WTC11 (cell line): ENCODE data around the gene KARS1. TPM values are rescaled to one million over a fixed set of nuclear protein-coding genes. Genes with fewer than 3 reads are reported as not detected.
A peak's percentile ranks its signal among the peaks of the same experiment; 100 is the strongest.

Experiments
- ATAC-seq: fragments of 200-7000 bp; cut with Tn5 transposase; 2 replicates; pipeline ENCODE4 v1.10.0; 2021; ENCODE audit warnings: mild to moderate bottlenecking, moderate library complexity
- CTCF ChIA-PET: fragments of 300-600 bp; sonication (Branson Sonifier 250); formaldehyde crosslinking; loops from one replicate; lab custom pipeline; 2021; ENCODE audit warnings: antibody characterized with exemption; lab: Charles Lee
- POLR2A ChIA-PET: fragments of 350-600 bp; sonication (Branson Sonifier 250); formaldehyde crosslinking; loops from one replicate; lab custom pipeline; 2021; ENCODE audit warnings: antibody characterized with exemption; lab: Charles Lee
- DNase-seq: peaks from one replicate; pipeline ENCODE4 v3.0.0; 2021; ENCODE audit warnings: low spot score
- H3K27ac Mint-ChIP-seq: 2 replicates; pipeline ENCODE4 v1.8.0; 2021; ENCODE audit warnings: mixed read lengths
- H3K27me3 Mint-ChIP-seq: 2 replicates; pipeline ENCODE4 v1.8.0; 2021; ENCODE audit warnings: low read depth, mild to moderate bottlenecking, moderate library complexity, mixed read lengths
- H3K36me3 Mint-ChIP-seq: 2 replicates; pipeline ENCODE4 v1.8.0; 2021; ENCODE audit warnings: mixed read lengths
- H3K4me1 Mint-ChIP-seq: 2 replicates; pipeline ENCODE4 v1.8.0; 2022; ENCODE audit warnings: mixed read lengths
- H3K4me3 Mint-ChIP-seq: 2 replicates; pipeline ENCODE4 v1.8.0; 2021; ENCODE audit warnings: mild to moderate bottlenecking, moderate library complexity, mixed read lengths
- H3K9me3 Mint-ChIP-seq: 2 replicates; pipeline ENCODE4 v1.8.0; 2021; ENCODE audit warnings: mixed read lengths
- AR ChIP-seq: fragments of 250-450 bp; sonication (Bioruptor Pico); IDR thresholded peaks from 2 replicates; pipeline ENCODE4 v1.9.0; 2021; ENCODE audit warnings: mild to moderate bottlenecking
- ARID4B ChIP-seq: sonication (generic); formaldehyde crosslinking; IDR thresholded peaks from 2 replicates; pipeline ENCODE4 v1.8.0; 2023; ENCODE audit warnings: missing genetic modification reagents, mild to moderate bottlenecking, borderline replicate concordance
- ATF3 ChIP-seq: sonication (generic); formaldehyde crosslinking; conservative IDR thresholded peaks from 2 replicates; pipeline ENCODE4 v1.8.1; 2022; ENCODE audit warnings: mild to moderate bottlenecking, missing genetic modification reagents
- CDX4 ChIP-seq: fragments of 250-450 bp; sonication (Bioruptor Pico); IDR thresholded peaks from 2 replicates; pipeline ENCODE4 v1.9.0; 2021; ENCODE audit warnings: moderate library complexity, mild to moderate bottlenecking, inconsistent platforms, borderline replicate concordance
- CREM ChIP-seq: sonication (generic); formaldehyde crosslinking; IDR thresholded peaks from 2 replicates; pipeline ENCODE4 v1.8.1; 2022; ENCODE audit warnings: mild to moderate bottlenecking, missing genetic modification reagents, moderate library complexity
- ERG ChIP-seq: fragments of 250-450 bp; sonication (Bioruptor Pico); IDR thresholded peaks from 2 replicates; pipeline ENCODE4 v1.8.0; 2021; ENCODE audit warnings: mild to moderate bottlenecking
- ETV6 ChIP-seq: sonication (generic); formaldehyde crosslinking; IDR thresholded peaks from 2 replicates; pipeline ENCODE4 v1.8.1; 2022; ENCODE audit warnings: mild to moderate bottlenecking, missing genetic modification reagents
- FOXP4 ChIP-seq: sonication (generic); formaldehyde crosslinking; IDR thresholded peaks from 2 replicates; pipeline ENCODE4 v1.8.0; 2022; ENCODE audit warnings: mild to moderate bottlenecking, missing genetic modification reagents
- GTF2I ChIP-seq: fragments of 250-450 bp; sonication (Bioruptor Pico); conservative IDR thresholded peaks from 2 replicates; pipeline ENCODE4 v1.4.0; 2021; ENCODE audit warnings: mild to moderate bottlenecking
- HMGXB4 ChIP-seq: sonication (generic); formaldehyde crosslinking; IDR thresholded peaks from 2 replicates; pipeline ENCODE4 v1.8.1; 2023; ENCODE audit warnings: mild to moderate bottlenecking, moderate library complexity, missing genetic modification reagents
- MAX ChIP-seq: sonication (generic); formaldehyde crosslinking; IDR thresholded peaks from 2 replicates; pipeline ENCODE4 v1.8.0; 2022; ENCODE audit warnings: mild to moderate bottlenecking, missing genetic modification reagents
- MXD4 ChIP-seq: fragments of 250-450 bp; sonication (Bioruptor Pico); IDR thresholded peaks from 2 replicates; pipeline ENCODE4 v1.8.0; 2021; ENCODE audit warnings: mild to moderate bottlenecking, moderate library complexity, borderline replicate concordance
- NFE2L1 ChIP-seq: sonication (generic); formaldehyde crosslinking; IDR thresholded peaks from 2 replicates; pipeline ENCODE4 v1.8.1; 2023; ENCODE audit warnings: missing genetic modification reagents
- SMAD3 ChIP-seq: sonication (generic); formaldehyde crosslinking; IDR thresholded peaks from 2 replicates; pipeline ENCODE4 v1.8.0; 2022; ENCODE audit warnings: missing genetic modification reagents, mild to moderate bottlenecking, borderline replicate concordance
- TP53 ChIP-seq: sonication (generic); formaldehyde crosslinking; IDR thresholded peaks from 2 replicates; pipeline ENCODE4 v1.8.1; 2023; ENCODE audit warnings: mild to moderate bottlenecking, missing genetic modification reagents
- ZMAT4 ChIP-seq: fragments of 250-450 bp; sonication (Bioruptor Pico); IDR thresholded peaks from 2 replicates; pipeline ENCODE4 v1.9.0; 2021; ENCODE audit warnings: mild to moderate bottlenecking
- ZNF121 ChIP-seq: sonication (generic); formaldehyde crosslinking; IDR thresholded peaks from 2 replicates; pipeline ENCODE4 v1.8.0; 2023; ENCODE audit warnings: missing genetic modification reagents
- ZNF396 ChIP-seq: fragments of 250-450 bp; sonication (Bioruptor Pico); IDR thresholded peaks from 2 replicates; pipeline ENCODE4 v1.8.0; 2021; ENCODE audit warnings: mild to moderate bottlenecking, moderate library complexity, borderline replicate concordance
- total RNA-seq: library from RNA; stranded (reverse); gene quantifications from 3 replicates; pipeline ENCODE4 v1.2.3, GENCODE V29; 2021

The KARS1 gene
- total RNA-seq, 1 experiment from 2014 or later, result 199 TPM

- H3K27me3 Mint-ChIP-seq, result no peaks in the 10 kb centered on the region
- TF ChIP-seq CREM (CRISPR knock-in tag) (no peak), FOXP4 (CRISPR knock-in tag) (no peak), ETV6 (no peak), ERG (CRISPR knock-in tag) (no peak)
- TF ChIP-seq, all 79 proteins: peak for 0
- Mint-ChIP-seq H3K27ac (peak overlapping the region; percentile 82), H3K9me3 (no peaks in the 10 kb centered on the region), H3K4me1 (peaks cover 40% of the 10 kb centered on the region), H3K36me3 (no peaks in the 10 kb centered on the region), H3K4me3 (no peak overlapping the region)
- POLR2A ChIA-PET, result no interaction called here
- CTCF ChIA-PET, result interaction anchor here (0.9 to 1.0 kb wide), 2 partner anchors 39 to 124 kb away, joined by 3 to 4 read pairs; no protein-coding TSS in a partner anchor
- DNase-seq, result no peak
- no peak for ATAC-seq
These were observed 58.2 kb downstream of the KARS1 start for GRCh38 chr16:75589306-75589705.

GRCh38 chr16:75588716-75589115 lies 58.7 kb downstream of the KARS1 start:
- Mint-ChIP-seq H3K9me3 (no peaks in the 10 kb centered on the region), H3K4me3 (no peak overlapping the region), H3K27me3 (no peaks in the 10 kb centered on the region)
- no peak for DNase-seq
- TF ChIP-seq ARID4B (CRISPR knock-in tag) (no peak), CDX4 (no peak), SMAD3 (no peak), MAX (CRISPR knock-in tag) (no peak), GTF2I (CRISPR knock-in tag) (no peak), ZNF396 (CRISPR knock-in tag) (no peak), ZNF121 (CRISPR knock-in tag) (no peak), HMGXB4 (CRISPR knock-in tag) (no peak), ERG (CRISPR knock-in tag) (no peak), AR (no peak), MXD4 (CRISPR knock-in tag) (no peak), ATF3 (no peak), ZMAT4 (CRISPR knock-in tag) (no peak), TP53 (CRISPR knock-in tag) (no peak), NFE2L1 (no peak)
- TF ChIP-seq, all 79 proteins: peak for 0
- ChIA-PET POLR2A (no interaction called here), CTCF (interaction anchor here (1.0 kb wide), 1 partner anchor 38 kb away, joined by 4 read pairs; no protein-coding TSS in a partner anchor)
- no peaks in the 10 kb centered on the region for H3K36me3 Mint-ChIP-seq
- peaks cover 34% of the 10 kb centered on the region for H3K4me1 Mint-ChIP-seq
- no peak for ATAC-seq
- H3K27ac Mint-ChIP-seq, result peak overlapping the region; percentile 82
